SK-N-SH (cell line): ENCODE data around the gene DCDC2. TPM values are rescaled to one million over a fixed set of nuclear protein-coding genes. Genes with fewer than 3 reads are reported as not detected.
"Not testable (repeated sequence)": the region's sequence is repeated elsewhere in the genome, so short reads cannot be mapped to it uniquely, and the experiment has no call there.

Source experiments
- CTCF ChIA-PET: fragments of 300-600, 350-600 bp; formaldehyde crosslinking; extraction: SDS; loops from one replicate; lab custom pipeline; 2021; lab: Yijun Ruan, JAX
- POLR2A ChIA-PET: fragments of 350-600 bp; sonication (Branson Sonifier 250); formaldehyde crosslinking; extraction: SDS; loops from one replicate; lab custom pipeline; 2020; ENCODE audit warnings: antibody characterized with exemption, inconsistent platforms; lab: Yijun Ruan, JAX
- DNase-seq: peaks from one replicate; pipeline ENCODE4 v3.0.0; 2012
- H2AFZ ChIP-seq: fragments of 200-600 bp; sonication (generic); 2 replicates; pipeline ENCODE4 v1.8.1; 2016; ENCODE audit warnings: antibody characterized with exemption, mild to moderate bottlenecking, low read depth
- H3F3A ChIP-seq: fragments of 200-600 bp; sonication (generic); replicated peaks from 2 replicates; pipeline ENCODE3; 2016; ENCODE audit warnings: antibody characterized with exemption, mild to moderate bottlenecking; ENCODE audit not compliant: insufficient read depth
- H3K27ac ChIP-seq, 2 experiments: fragments of 200-500 bp in 1 of 2; fragments of 200-600 bp in 1 of 2; sonication (Bioruptor generic) in 1 of 2; sonication (generic), shearing (Covaris generic) in 1 of 2; 2 replicates each; pipeline versions ENCODE4 v1.5.1 to v1.6.1; 2014 to 2016; ENCODE audit warnings: low read depth in 2 of 2, inconsistent platforms in 1 of 2, low read length in 1 of 2, mild to moderate bottlenecking in 1 of 2, mixed read lengths in 1 of 2
- H3K27me3 ChIP-seq: fragments of 200-600 bp; sonication (generic), shearing (Covaris generic); 2 replicates; pipeline ENCODE4 v1.6.1; 2016; ENCODE audit warnings: mixed run types; ENCODE audit not compliant: insufficient read depth
- H3K36me3 ChIP-seq, 2 experiments: fragments of 200-500 bp in 1 of 2; fragments of 200-600 bp in 1 of 2; sonication (Bioruptor generic) in 1 of 2; sonication (generic) in 1 of 2; replicated peaks in 1 of 2; 2 replicates each; pipeline versions ENCODE3 to v1.5.1; 2014 to 2016; ENCODE audit warnings: low read length in 1 of 2, mild to moderate bottlenecking in 1 of 2; ENCODE audit not compliant: insufficient read depth in 2 of 2, control insufficient read depth in 1 of 2
- H3K4me1 ChIP-seq, 2 experiments: fragments of 200-500 bp in 1 of 2; fragments of 200-600 bp in 1 of 2; sonication (Bioruptor generic) in 1 of 2; sonication (generic), shearing (Covaris generic) in 1 of 2; 2 replicates each; pipeline versions ENCODE4 v1.5.1 to v1.6.1; 2014 to 2016; ENCODE audit warnings: low read depth in 1 of 2, low read length in 1 of 2, mixed run types in 1 of 2; ENCODE audit not compliant: insufficient read depth in 2 of 2, control insufficient read depth in 1 of 2
- H3K4me2 ChIP-seq: fragments of 200-600 bp; sonication (generic), shearing (Covaris generic); 2 replicates; pipeline ENCODE4 v1.6.1; 2017; ENCODE audit warnings: mixed run types
- H3K4me3 ChIP-seq, 2 experiments: fragments of 200-500 bp in 1 of 2; fragments of 200-600 bp in 1 of 2; sonication (Bioruptor generic) in 1 of 2; sonication (generic), shearing (Covaris generic) in 1 of 2; 2 replicates each; pipeline versions ENCODE4 v1.5.1 to v1.8.1; 2014 to 2016; ENCODE audit warnings: low read depth in 2 of 2, inconsistent platforms in 1 of 2, low read length in 1 of 2, mild to moderate bottlenecking in 1 of 2, mixed read lengths in 1 of 2, moderate library complexity in 1 of 2
- H3K79me2 ChIP-seq: fragments of 200-600 bp; sonication (generic); 2 replicates; pipeline ENCODE4 v1.8.1; 2017; ENCODE audit warnings: mild to moderate bottlenecking; ENCODE audit not compliant: insufficient read depth
- H3K9ac ChIP-seq: fragments of 200-600 bp; sonication (generic); 2 replicates; pipeline ENCODE4 v1.6.1; 2017; ENCODE audit warnings: mixed run types
- H3K9me2 ChIP-seq: fragments of 200-600 bp; sonication (generic); 2 replicates; pipeline ENCODE4 v1.6.1; 2017; ENCODE audit warnings: mixed run types
- H3K9me3 ChIP-seq: fragments of 200-600 bp; sonication (generic); 2 replicates; pipeline ENCODE4 v1.6.1; 2017; ENCODE audit warnings: mixed run types, mild to moderate bottlenecking, moderate library complexity
- H4K20me1 ChIP-seq: fragments of 200-600 bp; sonication (generic); 2 replicates; pipeline ENCODE4 v1.6.1; 2017; ENCODE audit warnings: mild to moderate bottlenecking, mixed run types; ENCODE audit not compliant: insufficient read depth
- ELF1 ChIP-seq: IDR thresholded peaks from 2 replicates; pipeline ENCODE4 v1.4.0; 2012
- EP300 ChIP-seq, 2 experiments: IDR thresholded peaks; 2 replicates each; pipeline versions ENCODE4 v1.4.0 to v1.6.1; 2012; ENCODE audit warnings: borderline replicate concordance in 1 of 2, low read depth in 1 of 2, low read length in 1 of 2
- FOXJ3 ChIP-seq: sonication (generic); formaldehyde crosslinking; IDR thresholded peaks from 2 replicates; pipeline ENCODE4 v1.5.1; 2020; ENCODE audit warnings: mild to moderate bottlenecking, missing genetic modification reagents
- FOXM1 ChIP-seq: IDR thresholded peaks from 2 replicates; pipeline ENCODE4 v1.4.0; 2012; ENCODE audit warnings: low read depth, mild to moderate bottlenecking
- GATA2 ChIP-seq: sonication (generic); formaldehyde crosslinking; IDR thresholded peaks from 2 replicates; pipeline ENCODE4 v1.5.0; 2020; ENCODE audit warnings: mild to moderate bottlenecking, missing genetic modification reagents
- IRF3 ChIP-seq: fragments of 150-350 bp; IDR thresholded peaks from 2 replicates; pipeline ENCODE4 v1.6.1; 2016; ENCODE audit warnings: mild to moderate bottlenecking, low read depth, low read length
- JUND ChIP-seq: IDR thresholded peaks from 2 replicates; pipeline ENCODE4 v1.4.0; 2012
- MEF2A ChIP-seq: IDR thresholded peaks from 2 replicates; pipeline ENCODE4 v1.4.0; 2012; ENCODE audit warnings: low read depth, borderline replicate concordance
- PBX3 ChIP-seq: IDR thresholded peaks from 2 replicates; pipeline ENCODE4; 2012
- RAD21 ChIP-seq: IDR thresholded peaks from 2 replicates; pipeline ENCODE4 v1.6.1; 2012; ENCODE audit warnings: mild to moderate bottlenecking, low read length
- RXRA ChIP-seq: IDR thresholded peaks from 2 replicates; pipeline ENCODE4 v1.4.0; 2012; ENCODE audit warnings: low read depth, mild to moderate bottlenecking, borderline replicate concordance
- TAF1 ChIP-seq: IDR thresholded peaks from 2 replicates; pipeline ENCODE4 v1.6.1; 2012; ENCODE audit warnings: low read depth, mild to moderate bottlenecking, low read length, moderate library complexity, borderline replicate concordance
- TCF12 ChIP-seq: IDR thresholded peaks from 2 replicates; pipeline ENCODE4 v1.4.0; 2012
- USF2 ChIP-seq: fragments of 150-350 bp; IDR thresholded peaks from 2 replicates; pipeline ENCODE4 v1.6.1; 2017; ENCODE audit warnings: antibody characterized with exemption, low read length, low read depth, borderline replicate concordance
- YY1 ChIP-seq: IDR thresholded peaks from 2 replicates; pipeline ENCODE4 v1.4.0; 2012; ENCODE audit warnings: low read depth, mild to moderate bottlenecking
- WGBS: methylation state at CpG from one replicate; pipeline ENCODE4 v1.1.6; 2017; ENCODE audit warnings: low lambda C conversion rate; 5-methylcytosine and 5-hydroxymethylcytosine counted together
- polyA plus RNA-seq, 3 experiments: library from polyadenylated mRNA; depleted of rRNA; stranded (reverse); fragments of >200 nt; gene quantifications; 2 replicates each; pipeline ENCODE4 v1.2.3, GENCODE V29; 2012

DCDC2 gene
- polyA plus RNA-seq, 1 of the 3 experiments (the other 2 are of a cell fraction): not detected

GRCh38 chr6:24242924-24243323 lies 114.9 kb downstream of the DCDC2 start:
- peak; percentile 17 for DNase-seq
- WGBS: 3% methylated on average over 1 of the region's 1 CpG
- Histone ChIP-seq H3K9me2 (no peaks in the 10 kb centered on the region), H4K20me1 (no peaks in the 10 kb centered on the region), H3F3A (no peaks in the 10 kb centered on the region), H3K4me2 (no peak overlapping the region), H3K27me3 (no peaks in the 10 kb centered on the region), H3K27ac (peak overlapping the region in 1 of 2 experiments; percentile 56; a peak in 1 of 4 replicates), H3K79me2 (no peaks in the 10 kb centered on the region), H3K36me3 (no peaks in the 10 kb centered on the region), H2AFZ (no peak overlapping the region), H3K4me1 (peaks cover 0 to 14% of the 10 kb centered on the region in 2 experiments; a peak in 1 of 4 replicates), H3K4me3 (no peak overlapping the region), H3K9ac (no peak overlapping the region), H3K9me3 (no peaks in the 10 kb centered on the region)
- CTCF ChIA-PET: interaction anchor here (1.1 to 2.4 kb wide), 4 partner anchors 11 to 40 kb away, joined by 3 to 9 read pairs (median 6); no protein-coding TSS in a partner anchor
- POLR2A ChIA-PET: no interaction called here
- TF ChIP-seq IRF3 (no peak), GATA2 (CRISPR knock-in tag) (peak; percentile 44)

- H3K79me2 ChIP-seq, H3K9ac ChIP-seq, H3K4me2 ChIP-seq, H4K20me1 ChIP-seq, H3F3A ChIP-seq, H3K9me2 ChIP-seq, H2AFZ ChIP-seq, H3K9me3 ChIP-seq, POLR2A ChIA-PET, H3K27me3 ChIP-seq, H3K36me3 ChIP-seq, DNase-seq, H3K4me3 ChIP-seq, H3K27ac ChIP-seq: not testable (repeated sequence)
- CTCF ChIA-PET: interaction anchor here (2.4 kb wide), 1 partner anchor 41 kb away, joined by 9 read pairs; no protein-coding TSS in a partner anchor
- WGBS: 17% methylated on average over 1 of the region's 1 CpG
- peaks cover 0 to 14% of the 10 kb centered on the region in 2 experiments; a peak in 1 of 4 replicates for H3K4me1 ChIP-seq
Measured at GRCh38 chr6:24241779-24242178, 116.1 kb downstream of the DCDC2 start.

- Histone ChIP-seq H3K4me1 (peaks cover 0 to 14% of the 10 kb centered on the region in 2 experiments; a peak in 1 of 4 replicates), H3K4me2 (no peak overlapping the region), H3K9ac (no peak overlapping the region), H3K27me3 (no peaks in the 10 kb centered on the region), H3K79me2 (no peaks in the 10 kb centered on the region), H3K27ac (no peak overlapping the region), H3K36me3 (no peaks in the 10 kb centered on the region), H3K9me2 (no peaks in the 10 kb centered on the region), H4K20me1 (no peaks in the 10 kb centered on the region), H3F3A (no peaks in the 10 kb centered on the region), H3K4me3 (no peak overlapping the region), H3K9me3 (no peaks in the 10 kb centered on the region), H2AFZ (no peak overlapping the region)
- no peak for DNase-seq
- POLR2A ChIA-PET: no interaction called here
- CTCF ChIA-PET: interaction anchor here (1.0 kb wide), 1 partner anchor 34 kb away, joined by 5 read pairs; no protein-coding TSS in a partner anchor
- 35% methylated on average over 2 of the region's 2 CpGs for WGBS
- TF ChIP-seq JUND: no peak
- TF ChIP-seq ELF1: no peak
- no peak for TF ChIP-seq RAD21
- TF ChIP-seq FOXM1: no peak
- TF ChIP-seq FOXJ3 (CRISPR knock-in tag): no peak
- TF ChIP-seq IRF3: no peak
- no peak for TF ChIP-seq PBX3
- no peak for TF ChIP-seq EP300 (IDR thresholded peaks at IDR 0.05; ENCODE audit: borderline replicate concordance in 1 of 2, low read depth in 1 of 2, low read length in 1 of 2)
- TF ChIP-seq MEF2A: no peak
- TF ChIP-seq YY1: no peak
- no peak for TF ChIP-seq USF2
- TF ChIP-seq TCF12: no peak
- TF ChIP-seq RXRA: no peak
- TF ChIP-seq TAF1: no peak
Measured at GRCh38 chr6:24240943-24241342, 116.9 kb downstream of the DCDC2 start.
